Erythroblast (primary cell): ENCODE measurements around the gene RIMKLB.

Experiments used
- GATA1 ChIP-seq: IDR thresholded peaks from 2 replicates; pipeline ENCODE4 v1.6.1; 2011; ENCODE audit warnings: low read depth, mild to moderate bottlenecking, control low read depth, low read length, moderate library complexity
- POLR2A ChIP-seq: IDR thresholded peaks from 2 replicates; pipeline ENCODE4 v1.6.1; 2011; ENCODE audit warnings: mild to moderate bottlenecking, low read length

DNA sequence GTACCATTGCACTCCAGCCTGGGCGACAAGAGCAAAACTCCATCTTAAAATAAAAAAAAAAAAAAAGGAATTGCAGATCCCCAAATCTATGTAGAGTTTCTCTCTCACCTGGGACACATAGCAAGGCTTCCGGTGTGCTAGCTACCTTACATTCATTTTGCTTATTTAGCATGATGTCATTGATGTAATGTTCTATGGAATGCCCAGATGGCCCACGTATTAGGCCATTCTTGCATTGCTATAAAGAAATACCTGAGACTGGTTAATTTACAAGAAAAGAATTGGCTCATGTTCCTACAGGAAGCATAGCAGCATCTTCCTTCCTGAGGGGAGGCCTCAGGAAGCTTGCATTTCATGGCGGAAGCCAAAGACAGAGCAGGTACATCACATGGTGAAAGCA lies 87.7 kb downstream of the RIMKLB start:
- no peak for TF ChIP-seq POLR2A
- TF ChIP-seq GATA1: no peak
